Measurements from ENCODE around the gene FILIP1L.
A peak's percentile ranks its signal among the peaks of the same experiment; 100 is the strongest.

FILIP1L gene

GRCh38 chr3:99972380-99973104 is 141.8 kb downstream of the FILIP1L start:
- Histone ChIP-seq H4K20me1 (ENCODE audit: insufficient read depth, low read length, poor library complexity, severe bottlenecking) (no peaks in the 10 kb centered on the region), H3K27me3 (ENCODE audit: insufficient read depth, low read length, poor library complexity, severe bottlenecking) (no peaks in the 10 kb centered on the region), H3K79me2 (ENCODE audit: insufficient read depth, low read length) (no peaks in the 10 kb centered on the region), H3K9me3 (ENCODE audit: insufficient read depth, low read depth, low read length) (no peaks in the 10 kb centered on the region), H3K9me2 (replicated peaks; ENCODE audit: low read depth, low read length) (no peaks in the 10 kb centered on the region), H2AFZ (ENCODE audit: low read length) (no peak overlapping the region), H3F3A (ENCODE audit: low read depth) (no peaks in the 10 kb centered on the region), H3K36me3 (ENCODE audit: insufficient read depth, low read length) (no peaks in the 10 kb centered on the region), H3K4me3 (ENCODE audit: low read length, poor library complexity, severe bottlenecking) (no peak overlapping the region), H3K4me2 (ENCODE audit: low read depth, low read length, poor library complexity, severe bottlenecking) (no peak overlapping the region), H3K9ac (ENCODE audit: low read depth, low read length, poor library complexity, severe bottlenecking) (no peak overlapping the region), H3K4me1 (ENCODE audit: insufficient read depth, low read length, poor library complexity, severe bottlenecking) (peaks cover 13% of the 10 kb centered on the region)
- TF ChIP-seq EZH2phosphoT487 (IDR thresholded peaks at IDR 0.05; ENCODE audit: borderline replicate concordance): no peak
- TF ChIP-seq CTCF (conservative IDR thresholded peaks at IDR 0.05; ENCODE audit: low read length): no peak

- no peak for TF ChIP-seq CTCF (conservative IDR thresholded peaks at IDR 0.05; ENCODE audit: low read length)
- TF ChIP-seq EZH2phosphoT487 (IDR thresholded peaks at IDR 0.05; ENCODE audit: borderline replicate concordance): no peak
- no peak overlapping the region for H3K4me3 ChIP-seq (ENCODE audit: low read length, poor library complexity, severe bottlenecking)
- H3K36me3 ChIP-seq (ENCODE audit: insufficient read depth, low read length): no peaks in the 10 kb centered on the region
- H3K9me3 ChIP-seq (ENCODE audit: insufficient read depth, low read depth, low read length): no peaks in the 10 kb centered on the region
- no peaks in the 10 kb centered on the region for H3K27me3 ChIP-seq (ENCODE audit: insufficient read depth, low read length, poor library complexity, severe bottlenecking)
- no peaks in the 10 kb centered on the region for H3K79me2 ChIP-seq (ENCODE audit: insufficient read depth, low read length)
- H4K20me1 ChIP-seq (ENCODE audit: insufficient read depth, low read length, poor library complexity, severe bottlenecking): no peaks in the 10 kb centered on the region
- peaks cover 13% of the 10 kb centered on the region for H3K4me1 ChIP-seq (ENCODE audit: insufficient read depth, low read length, poor library complexity, severe bottlenecking)
- no peak overlapping the region for H3K9ac ChIP-seq (ENCODE audit: low read depth, low read length, poor library complexity, severe bottlenecking)
- no peak overlapping the region for H2AFZ ChIP-seq (ENCODE audit: low read length)
- no peaks in the 10 kb centered on the region for H3K9me2 ChIP-seq (replicated peaks; ENCODE audit: low read depth, low read length)
- no peaks in the 10 kb centered on the region for H3F3A ChIP-seq (ENCODE audit: low read depth)
- no peak overlapping the region for H3K4me2 ChIP-seq (ENCODE audit: low read depth, low read length, poor library complexity, severe bottlenecking)
These were observed 142.5 kb downstream of the FILIP1L start for GRCh38 chr3:99971761-99972160.

- Histone ChIP-seq H3K9me2 (replicated peaks; ENCODE audit: low read depth, low read length) (no peaks in the 10 kb centered on the region), H3K36me3 (ENCODE audit: insufficient read depth, low read length) (no peaks in the 10 kb centered on the region), H3K9ac (ENCODE audit: low read depth, low read length, poor library complexity, severe bottlenecking) (no peak overlapping the region), H3K4me1 (ENCODE audit: insufficient read depth, low read length, poor library complexity, severe bottlenecking) (peaks cover 13% of the 10 kb centered on the region), H2AFZ (ENCODE audit: low read length) (no peak overlapping the region), H3F3A (ENCODE audit: low read depth) (no peaks in the 10 kb centered on the region), H3K9me3 (ENCODE audit: insufficient read depth, low read depth, low read length) (no peaks in the 10 kb centered on the region), H3K4me2 (ENCODE audit: low read depth, low read length, poor library complexity, severe bottlenecking) (peak overlapping the region; percentile 27), H3K4me3 (ENCODE audit: low read length, poor library complexity, severe bottlenecking) (no peak overlapping the region), H3K27me3 (ENCODE audit: insufficient read depth, low read length, poor library complexity, severe bottlenecking) (no peaks in the 10 kb centered on the region), H3K79me2 (ENCODE audit: insufficient read depth, low read length) (no peaks in the 10 kb centered on the region), H4K20me1 (ENCODE audit: insufficient read depth, low read length, poor library complexity, severe bottlenecking) (no peaks in the 10 kb centered on the region)
- TF ChIP-seq CTCF (conservative IDR thresholded peaks at IDR 0.05; ENCODE audit: low read length) (no peak), EZH2phosphoT487 (IDR thresholded peaks at IDR 0.05; ENCODE audit: borderline replicate concordance) (no peak)
These were observed 144.1 kb downstream of the FILIP1L start for GRCh38 chr3:99970198-99970597.

Data from Loucy (cell line).